Measurements from ENCODE around the gene C2CD2L. TPM values are rescaled to one million over a fixed set of nuclear protein-coding genes. Genes with fewer than 3 reads are reported as not detected.

C2CD2L gene
- total and polyA plus RNA-seq, 2 of the 13 experiments (the other 11 are each of a cell fraction or from before 2014, with no cell fraction given): 3.7 to 5.5 TPM

- TF ChIP-seq ZBED4 (CRISPR knock-in tag; IDR thresholded peaks at IDR 0.05; ENCODE audit: borderline replicate concordance) (peak; percentile 67; the same call in 1 of the 2 replicates), GMEB1 (CRISPR knock-in tag; IDR thresholded peaks at IDR 0.05; ENCODE audit: borderline replicate concordance) (peak; percentile 71; the same call in 1 of the 2 replicates), KAT2B (IDR thresholded peaks at IDR 0.05; ENCODE audit: borderline replicate concordance, low read depth, low read length) (no peak), YEATS2 (CRISPR knock-in tag; IDR thresholded peaks at IDR 0.05; ENCODE audit: borderline replicate concordance) (peak; percentile 93), NCOA5 (CRISPR knock-in tag; IDR thresholded peaks at IDR 0.05) (no peak), HMGXB3 (CRISPR knock-in tag; IDR thresholded peaks at IDR 0.05; ENCODE audit: borderline replicate concordance) (0 out of 2 replicates have a peak, but pooled peaks have one; percentile 46), KMT2A (CRISPR knock-in tag; IDR thresholded peaks at IDR 0.05) (peak; percentile 87), TOE1 (CRISPR knock-in tag; IDR thresholded peaks at IDR 0.05) (no peak; the same call in 1 of the 2 replicates), KLF6 (CRISPR knock-in tag; IDR thresholded peaks at IDR 0.05) (peak; percentile 65; the same call in 1 of the 2 replicates), NAIF1 (CRISPR knock-in tag; IDR thresholded peaks at IDR 0.05; ENCODE audit: borderline replicate concordance) (no peak), DPF2 (CRISPR knock-in tag; IDR thresholded peaks at IDR 0.05; ENCODE audit: borderline replicate concordance, low read depth) (no peak), NFKBIZ (CRISPR knock-in tag; IDR thresholded peaks at IDR 0.05) (peak; percentile 44; the same call in 1 of the 2 replicates), TBX3 (IDR thresholded peaks at IDR 0.05; ENCODE audit: borderline replicate concordance) (no peak), ZNF747 (CRISPR knock-in tag; IDR thresholded peaks at IDR 0.05; ENCODE audit: borderline replicate concordance) (0 out of 2 replicates have a peak, but pooled peaks have one; percentile 5), ZNF101 (CRISPR knock-in tag; IDR thresholded peaks at IDR 0.05; ENCODE audit: borderline replicate concordance, low read depth) (no peak), SP5 (CRISPR knock-in tag; IDR thresholded peaks at IDR 0.05; ENCODE audit: borderline replicate concordance, low read depth) (peak; percentile 35; the same call in 1 of the 2 replicates)
These were observed 39.5 kb upstream of the C2CD2L start, which contains the start of gene VPS11 (continued) for GRCh38 chr11:119067371-119068222.

Data from HepG2 (cell line).